Endodermal cell (in vitro differentiated cells): ENCODE data around the gene CERS6. TPM values are rescaled to one million over a fixed set of nuclear protein-coding genes. Genes with fewer than 3 reads are reported as not detected.
A peak's percentile ranks its signal among the peaks of the same experiment; 100 is the strongest.

Experiments
- DNase-seq: peaks from one replicate; pipeline ENCODE4 v3.0.0-alpha.2; 2017
- H3K27ac ChIP-seq: 2 replicates; pipeline ENCODE4 v1.5.1; 2013; ENCODE audit warnings: mild to moderate bottlenecking, low read depth, low read length, moderate library complexity
- H3K27me3 ChIP-seq: 2 replicates; pipeline ENCODE4 v1.6.1; 2013; ENCODE audit warnings: mild to moderate bottlenecking, low read length, moderate library complexity; ENCODE audit not compliant: insufficient read depth, control insufficient read depth, poor library complexity, severe bottlenecking
- H3K36me3 ChIP-seq: 2 replicates; pipeline ENCODE4 v1.7.0; 2013; ENCODE audit warnings: mild to moderate bottlenecking, low read length, moderate library complexity; ENCODE audit not compliant: control insufficient read depth, insufficient read depth
- H3K4me1 ChIP-seq: one replicate; pipeline ENCODE4 v1.7.0; 2013; ENCODE audit warnings: low read length; ENCODE audit not compliant: control insufficient read depth, insufficient read depth
- H3K4me3 ChIP-seq: 2 replicates; pipeline ENCODE4 v1.5.1; 2013; ENCODE audit warnings: mild to moderate bottlenecking, low read length, moderate library complexity
- H3K9ac ChIP-seq: 2 replicates; pipeline ENCODE4 v1.6.1; 2013; ENCODE audit warnings: mild to moderate bottlenecking, low read length, moderate library complexity; ENCODE audit not compliant: poor library complexity, severe bottlenecking; ENCODE audit errors: extremely low read depth
- H3K9me3 ChIP-seq: 2 replicates; pipeline ENCODE4 v1.6.1; 2013; ENCODE audit warnings: mild to moderate bottlenecking, low read length, moderate library complexity; ENCODE audit not compliant: control insufficient read depth
- H3K27ac Mint-ChIP-seq: 2 replicates; pipeline ENCODE4 v1.8.0; 2020; ENCODE audit warnings: mixed read lengths
- H3K27me3 Mint-ChIP-seq: 2 replicates; pipeline ENCODE4 v1.8.0; 2021; ENCODE audit warnings: mild to moderate bottlenecking, mixed read lengths; ENCODE audit not compliant: insufficient read depth
- H3K36me3 Mint-ChIP-seq: 2 replicates; pipeline ENCODE4 v1.8.0; 2020; ENCODE audit warnings: low read depth, mixed read lengths
- H3K4me1 Mint-ChIP-seq: 2 replicates; pipeline ENCODE4 v1.8.0; 2020; ENCODE audit warnings: mixed read lengths
- H3K4me3 Mint-ChIP-seq: 2 replicates; pipeline ENCODE4 v1.8.0; 2020; ENCODE audit warnings: mild to moderate bottlenecking, moderate library complexity, mixed read lengths
- H3K9me3 Mint-ChIP-seq: 2 replicates; pipeline ENCODE4 v1.8.0; 2020; ENCODE audit warnings: mild to moderate bottlenecking, mixed read lengths
- WGBS, 2 experiments: methylation state at CpG; one replicate each; pipeline versions ENCODE4 v1.1.5 to v1.1.7; 2013; ENCODE audit warnings: missing lambda C conversion rate in 2 of 2, mixed read lengths in 1 of 2; ENCODE audit not compliant: insufficient coverage in 1 of 2, insufficient read length in 1 of 2; 5-methylcytosine and 5-hydroxymethylcytosine counted together
- total RNA-seq, 2 donors: library from RNA; stranded (reverse); fragmentation: NEBNext Ultra II Directional in 1 of 2; extraction: Animal tissue kit (Norgen Biotek cat#: 25700) in 1 of 2; gene quantifications; 2 replicates in 1 of 2; 3 replicates in 1 of 2; pipeline ENCODE4 v1.2.1, GENCODE V29; 2021
- TF ChIP-seq, protein P1 (sequence below): fragments of 200-600 bp; sonication (generic); conservative IDR thresholded peaks from 2 replicates; pipeline ENCODE4 v1.5.0; 2021; ENCODE audit warnings: antibody characterized with exemption, mild to moderate bottlenecking

Gene CERS6
- total RNA-seq, 2 donors from 2014 or later = 41.3 to 52.0 TPM

DNA sequence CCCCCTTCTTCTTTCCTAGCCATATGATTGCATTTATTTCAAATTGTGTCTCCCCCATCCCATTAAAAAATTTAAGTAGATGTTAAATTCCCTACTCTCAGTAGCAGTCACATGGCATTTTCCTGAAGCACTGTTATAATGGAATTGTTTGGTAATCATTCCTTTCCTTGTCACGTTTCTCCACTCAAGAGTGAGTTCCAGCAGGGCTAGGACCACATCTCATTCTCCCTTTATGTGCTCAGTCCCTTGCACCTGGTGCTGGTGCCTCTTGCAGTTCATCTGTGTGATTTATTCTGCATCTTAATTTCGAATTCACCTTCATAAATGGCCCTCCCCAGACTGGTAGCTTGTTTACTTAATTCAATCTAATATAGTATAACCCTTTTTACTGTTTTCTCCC, 276.0 kb downstream of the CERS6 start:
- H3K27me3 Mint-ChIP-seq = no peaks in the 10 kb centered on the region
- H3K9me3 Mint-ChIP-seq = no peaks in the 10 kb centered on the region
- H3K27ac Mint-ChIP-seq = no peak overlapping the region
- H3K4me3 Mint-ChIP-seq = no peak overlapping the region
- H3K4me3 ChIP-seq = no peak overlapping the region
- no peak for DNase-seq
- TF ChIP-seq, protein P1, sequence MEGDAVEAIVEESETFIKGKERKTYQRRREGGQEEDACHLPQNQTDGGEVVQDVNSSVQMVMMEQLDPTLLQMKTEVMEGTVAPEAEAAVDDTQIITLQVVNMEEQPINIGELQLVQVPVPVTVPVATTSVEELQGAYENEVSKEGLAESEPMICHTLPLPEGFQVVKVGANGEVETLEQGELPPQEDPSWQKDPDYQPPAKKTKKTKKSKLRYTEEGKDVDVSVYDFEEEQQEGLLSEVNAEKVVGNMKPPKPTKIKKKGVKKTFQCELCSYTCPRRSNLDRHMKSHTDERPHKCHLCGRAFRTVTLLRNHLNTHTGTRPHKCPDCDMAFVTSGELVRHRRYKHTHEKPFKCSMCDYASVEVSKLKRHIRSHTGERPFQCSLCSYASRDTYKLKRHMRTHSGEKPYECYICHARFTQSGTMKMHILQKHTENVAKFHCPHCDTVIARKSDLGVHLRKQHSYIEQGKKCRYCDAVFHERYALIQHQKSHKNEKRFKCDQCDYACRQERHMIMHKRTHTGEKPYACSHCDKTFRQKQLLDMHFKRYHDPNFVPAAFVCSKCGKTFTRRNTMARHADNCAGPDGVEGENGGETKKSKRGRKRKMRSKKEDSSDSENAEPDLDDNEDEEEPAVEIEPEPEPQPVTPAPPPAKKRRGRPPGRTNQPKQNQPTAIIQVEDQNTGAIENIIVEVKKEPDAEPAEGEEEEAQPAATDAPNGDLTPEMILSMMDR = no peak
- H3K27me3 ChIP-seq = no peaks in the 10 kb centered on the region
- WGBS, 2 experiments = 93 to 100% methylated on average over 1 to 2 of the region's 2 CpGs
- H3K9me3 ChIP-seq = no peaks in the 10 kb centered on the region
- H3K4me1 ChIP-seq = peaks cover 4% of the 10 kb centered on the region
- H3K4me1 Mint-ChIP-seq = peaks cover 27% of the 10 kb centered on the region
- H3K36me3 Mint-ChIP-seq = peaks cover 4% of the 10 kb centered on the region
- no peak overlapping the region for H3K9ac ChIP-seq
- peaks cover 10% of the 10 kb centered on the region for H3K36me3 ChIP-seq
- no peak overlapping the region for H3K27ac ChIP-seq

GRCh38 chr2:168732506-168732905, 276.4 kb downstream of the CERS6 start:
- Mint-ChIP-seq H3K9me3 (no peaks in the 10 kb centered on the region), H3K27ac (no peak overlapping the region), H3K36me3 (peaks cover 4% of the 10 kb centered on the region), H3K27me3 (no peaks in the 10 kb centered on the region), H3K4me1 (peaks cover 27% of the 10 kb centered on the region), H3K4me3 (no peak overlapping the region)
- no peak overlapping the region for H3K4me3 ChIP-seq
- H3K27ac ChIP-seq = no peak overlapping the region
- peaks cover 10% of the 10 kb centered on the region for H3K36me3 ChIP-seq
- no peaks in the 10 kb centered on the region for H3K9me3 ChIP-seq
- H3K4me1 ChIP-seq = peaks cover 4% of the 10 kb centered on the region
- no peaks in the 10 kb centered on the region for H3K27me3 ChIP-seq
- H3K9ac ChIP-seq = no peak overlapping the region
- no peak for DNase-seq
- TF ChIP-seq, protein P1 = no peak

GRCh38 chr2:168734199-168734760, 278.2 kb downstream of the CERS6 start:
- no peak overlapping the region for H3K4me3 Mint-ChIP-seq
- H3K4me3 ChIP-seq = no peak overlapping the region
- TF ChIP-seq, protein P1 = no peak
- 83 to 97% methylated on average over 5 to 6 of the region's 6 CpGs for WGBS, 2 experiments
- no peak overlapping the region for H3K9ac ChIP-seq
- H3K4me1 Mint-ChIP-seq = peaks cover 28% of the 10 kb centered on the region
- peak overlapping the region; percentile 24 for H3K27ac Mint-ChIP-seq
- DNase-seq = no peak
- peaks cover 4% of the 10 kb centered on the region for H3K36me3 Mint-ChIP-seq
- H3K4me1 ChIP-seq = peaks cover 4% of the 10 kb centered on the region
- no peaks in the 10 kb centered on the region for H3K9me3 ChIP-seq
- H3K27me3 ChIP-seq = no peaks in the 10 kb centered on the region
- H3K36me3 ChIP-seq = peaks cover 10% of the 10 kb centered on the region
- H3K27ac ChIP-seq = no peak overlapping the region
- H3K9me3 Mint-ChIP-seq = no peaks in the 10 kb centered on the region
- H3K27me3 Mint-ChIP-seq = no peaks in the 10 kb centered on the region
